GM12865 (cell line): ENCODE measurements around the gene STPG2.

ENCODE experiments used
- DNase-seq: peaks from one replicate; pipeline ENCODE4 v3.0.0; 2010; ENCODE audit warnings: low read depth
- H3K4me3 ChIP-seq: 2 replicates; pipeline ENCODE4 v1.5.1; 2011; ENCODE audit warnings: mild to moderate bottlenecking, low read depth, low read length, control low read depth
- TF ChIP-seq, protein P1 (sequence below): IDR thresholded peaks from 2 replicates; pipeline ENCODE4 v1.5.1; 2011; ENCODE audit warnings: low read length, control low read depth, low read depth, inconsistent platforms; ENCODE audit not compliant: insufficient read depth; ENCODE audit errors: missing control alignments

The STPG2 gene

DNA sequence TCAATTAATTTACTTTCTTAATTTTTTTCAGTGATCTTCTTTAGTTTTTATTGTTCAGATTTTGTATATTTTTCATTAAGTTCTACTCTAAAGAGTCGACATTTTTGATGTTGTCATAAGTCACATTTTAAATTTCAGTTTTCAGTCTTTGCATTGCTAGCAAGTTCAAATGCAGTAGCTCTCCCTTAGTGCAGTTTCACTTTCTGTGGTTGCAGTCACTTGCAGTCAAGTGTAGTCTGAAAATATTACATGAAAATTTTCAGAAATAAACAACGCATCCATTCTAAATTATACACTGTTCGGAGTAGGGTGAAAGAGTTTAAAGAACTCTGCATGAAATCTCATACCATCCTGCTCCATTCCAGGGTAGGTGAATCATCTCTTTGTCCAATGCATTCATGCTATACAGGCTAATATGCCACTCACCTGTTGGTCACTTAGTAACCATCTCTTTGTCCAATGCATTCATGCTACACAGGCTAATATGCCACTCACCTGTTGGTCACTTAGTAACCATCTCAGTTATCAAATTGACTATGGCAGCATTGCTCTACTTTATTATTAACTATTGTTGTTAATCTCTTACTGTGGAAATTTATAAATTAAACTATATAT, 356.9 kb downstream of the STPG2 start:
- no peak overlapping the region for H3K4me3 ChIP-seq
- TF ChIP-seq, protein P1, sequence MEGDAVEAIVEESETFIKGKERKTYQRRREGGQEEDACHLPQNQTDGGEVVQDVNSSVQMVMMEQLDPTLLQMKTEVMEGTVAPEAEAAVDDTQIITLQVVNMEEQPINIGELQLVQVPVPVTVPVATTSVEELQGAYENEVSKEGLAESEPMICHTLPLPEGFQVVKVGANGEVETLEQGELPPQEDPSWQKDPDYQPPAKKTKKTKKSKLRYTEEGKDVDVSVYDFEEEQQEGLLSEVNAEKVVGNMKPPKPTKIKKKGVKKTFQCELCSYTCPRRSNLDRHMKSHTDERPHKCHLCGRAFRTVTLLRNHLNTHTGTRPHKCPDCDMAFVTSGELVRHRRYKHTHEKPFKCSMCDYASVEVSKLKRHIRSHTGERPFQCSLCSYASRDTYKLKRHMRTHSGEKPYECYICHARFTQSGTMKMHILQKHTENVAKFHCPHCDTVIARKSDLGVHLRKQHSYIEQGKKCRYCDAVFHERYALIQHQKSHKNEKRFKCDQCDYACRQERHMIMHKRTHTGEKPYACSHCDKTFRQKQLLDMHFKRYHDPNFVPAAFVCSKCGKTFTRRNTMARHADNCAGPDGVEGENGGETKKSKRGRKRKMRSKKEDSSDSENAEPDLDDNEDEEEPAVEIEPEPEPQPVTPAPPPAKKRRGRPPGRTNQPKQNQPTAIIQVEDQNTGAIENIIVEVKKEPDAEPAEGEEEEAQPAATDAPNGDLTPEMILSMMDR = no peak
- DNase-seq = peak; percentile 6

DNA sequence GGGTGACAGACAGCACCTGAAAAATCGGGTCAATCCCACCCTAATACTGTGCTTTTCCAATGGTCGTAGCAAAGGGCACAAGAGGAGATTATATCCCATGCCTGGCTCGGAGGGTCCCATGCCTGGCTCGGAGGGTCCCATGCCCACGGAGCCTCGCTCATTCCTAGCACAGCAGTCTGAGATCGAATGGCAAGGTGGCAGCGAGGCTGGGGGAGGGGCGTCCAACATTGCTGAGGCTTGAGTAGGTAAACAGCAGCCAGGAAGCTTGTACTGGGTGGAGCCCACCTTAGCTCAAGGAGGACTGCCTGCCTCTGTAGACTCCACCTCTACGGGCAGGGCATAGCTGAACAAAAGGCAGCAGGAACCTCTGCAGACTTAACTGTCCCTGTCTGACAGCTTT, 365.1 kb downstream of the STPG2 start:
- TF ChIP-seq, protein P1 = no peak

DNA sequence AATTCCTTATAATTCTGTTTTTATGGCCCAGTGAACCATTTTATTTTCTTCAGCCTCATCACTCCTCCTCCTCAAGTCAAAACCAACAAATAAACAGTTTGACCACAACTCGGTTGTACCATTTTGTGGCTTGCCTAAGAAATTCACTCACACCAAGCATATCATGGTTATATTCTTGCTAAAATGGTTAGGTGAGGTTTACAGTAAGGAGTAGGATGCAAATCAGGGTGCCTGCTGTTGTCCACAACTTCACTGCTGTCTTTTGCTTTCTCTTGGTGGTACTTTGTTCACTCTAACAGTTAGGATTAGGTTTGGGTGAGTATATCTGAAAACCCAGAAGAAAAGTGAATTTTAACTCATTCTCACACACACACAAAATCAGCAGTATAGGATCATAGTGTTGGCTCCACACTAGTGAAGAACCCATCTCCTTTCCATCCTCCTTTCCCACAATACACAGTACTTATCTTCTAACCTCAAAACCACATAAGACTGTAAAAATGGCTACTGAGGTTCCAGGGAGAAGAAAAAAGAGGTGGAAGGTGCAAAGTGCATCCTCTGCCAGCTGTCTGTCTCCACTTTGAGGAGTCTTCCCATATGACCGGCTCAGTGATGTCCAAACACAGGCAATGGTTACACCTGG, 368.8 kb downstream of the STPG2 start:
- TF ChIP-seq, protein P1 = no peak
- no peak for DNase-seq

More for the DNA sequence above, 365.1 kb downstream of the STPG2 start:
- H3K4me3 ChIP-seq = no peak overlapping the region
- no peak for DNase-seq

DNA sequence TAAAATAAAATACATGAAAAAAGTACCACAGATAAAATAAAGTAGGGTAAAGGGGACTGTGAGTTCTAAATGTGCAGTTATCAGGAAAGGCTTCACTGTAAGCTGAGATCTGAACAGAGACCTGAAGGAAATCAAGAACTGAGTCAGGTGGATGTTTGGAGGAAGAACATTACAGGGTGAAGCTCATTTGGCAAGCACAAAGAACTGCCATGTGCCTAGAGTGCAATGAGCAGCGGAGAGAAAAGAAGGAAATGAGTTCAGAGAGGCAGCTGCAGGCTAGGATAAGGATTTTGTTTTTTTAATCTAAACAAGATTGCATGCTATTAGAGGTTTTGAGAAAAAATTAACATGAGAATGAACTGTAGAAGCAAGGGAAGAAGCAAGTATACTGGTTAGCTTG, 373.1 kb downstream of the STPG2 start:
- H3K4me3 ChIP-seq = no peak overlapping the region
- TF ChIP-seq, protein P1 = no peak
- no peak for DNase-seq

More for the DNA sequence above, 368.8 kb downstream of the STPG2 start:
- H3K4me3 ChIP-seq = no peak overlapping the region

DNA sequence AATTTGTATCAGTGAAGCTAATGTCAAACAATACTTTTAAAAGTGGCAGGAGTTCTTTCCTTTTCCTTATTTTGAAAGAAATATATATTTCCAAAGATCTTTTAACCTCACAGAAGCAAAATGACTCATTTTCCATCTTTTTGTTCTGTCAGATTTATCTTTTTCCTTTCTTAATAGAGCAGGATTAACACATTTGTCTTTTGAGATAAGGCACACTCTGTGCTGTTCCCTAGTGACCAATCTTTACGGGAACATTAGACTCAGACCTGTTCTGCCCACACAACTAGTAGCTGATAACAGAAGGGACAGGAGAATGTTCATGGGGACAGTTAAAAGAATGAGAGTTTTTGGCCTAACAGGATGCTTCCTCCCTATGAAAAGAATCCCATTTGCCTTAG, 381.2 kb downstream of the STPG2 start:
- TF ChIP-seq, protein P1 = no peak
- no peak overlapping the region for H3K4me3 ChIP-seq
- no peak for DNase-seq

DNA sequence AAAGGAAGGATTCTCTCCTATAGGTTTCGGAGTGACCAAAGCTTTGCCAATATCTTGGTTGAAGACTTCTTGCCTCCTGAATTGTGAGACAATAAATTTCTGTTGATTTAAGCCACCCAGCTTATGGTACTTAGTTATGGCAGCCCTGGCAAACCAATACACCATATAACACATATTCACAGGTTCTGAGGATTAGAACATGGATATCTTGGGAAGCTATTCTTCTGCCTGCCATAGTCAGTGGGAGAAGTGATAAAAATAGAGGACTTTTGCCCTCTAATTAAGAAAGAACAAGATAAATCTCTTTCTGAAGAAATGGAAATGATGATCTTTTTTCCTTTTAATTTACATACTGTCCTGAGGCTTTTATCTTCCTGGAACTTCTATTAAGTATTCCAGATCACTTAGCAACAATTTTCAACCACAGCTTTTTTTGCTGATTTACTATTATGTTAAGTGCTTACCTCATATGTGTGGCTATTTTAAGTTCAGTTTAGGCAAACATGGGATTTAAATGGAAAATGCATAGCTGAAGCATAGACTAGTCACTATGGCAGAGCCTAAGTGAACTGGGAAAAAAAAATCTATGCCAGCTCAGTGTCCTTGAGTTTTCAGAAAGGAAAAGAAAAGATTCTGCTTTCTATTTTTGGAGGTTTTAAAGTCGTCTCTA, 381.7 kb downstream of the STPG2 start:
- TF ChIP-seq, protein P1 = no peak
- DNase-seq = no peak
- no peak overlapping the region for H3K4me3 ChIP-seq
